NCI-H1048 (cell line): Measurements from ENCODE around the gene APBA2.

Source experiments
- DNase-seq: peaks from one replicate; lab custom pipeline; 2025; lab: John Stamatoyannopoulos, UW

Gene APBA2

DNA sequence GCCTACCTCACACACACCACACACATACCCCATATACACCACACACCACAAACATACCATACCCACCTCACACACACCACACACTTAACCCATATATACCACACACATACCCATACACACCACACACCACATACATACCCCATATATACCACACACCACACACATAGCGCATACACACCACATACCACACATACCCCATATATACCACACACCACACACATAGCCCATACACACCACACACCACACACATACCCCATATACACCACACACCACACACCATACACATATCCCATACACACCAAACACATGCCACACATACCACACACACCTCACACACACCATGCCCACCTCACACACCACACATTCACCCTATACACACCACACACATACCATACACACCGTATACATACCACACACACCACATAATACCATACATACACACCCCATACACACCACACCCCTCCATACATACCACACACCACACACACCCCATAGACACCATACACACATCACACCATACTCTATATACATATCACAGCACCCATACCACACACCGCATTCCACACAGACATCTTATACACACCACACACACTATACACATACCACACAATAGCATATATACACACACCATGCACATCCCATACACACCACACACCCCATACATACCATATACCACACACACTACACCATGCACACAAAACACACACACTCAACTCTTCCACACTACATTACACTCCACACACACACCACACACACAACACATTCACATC lies 29.5 kb downstream of the APBA2 start:
- DNase-seq = no peak

GRCh38 chr15:28915935-28916334 lies 30.2 kb downstream of the APBA2 start:
- DNase-seq = no peak

DNA sequence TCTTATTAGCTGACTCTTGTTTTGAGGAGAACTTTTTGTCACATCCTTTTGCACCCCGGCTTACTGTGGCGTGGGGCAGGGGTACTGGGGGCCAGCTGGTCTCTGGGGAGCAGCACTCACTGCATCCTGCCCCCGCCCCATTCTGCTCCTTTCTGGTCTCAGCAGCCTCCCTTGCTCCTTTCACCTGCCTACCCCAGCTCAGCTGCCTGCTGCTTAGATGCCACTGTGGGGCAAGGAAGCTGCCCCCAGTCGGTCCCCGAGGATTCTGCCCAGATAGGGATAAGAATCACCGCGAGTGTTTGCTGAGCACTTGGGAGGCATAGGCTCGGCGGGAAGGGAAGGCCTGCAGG lies 32.0 kb downstream of the APBA2 start:
- no peak for DNase-seq

- no peak for DNase-seq
These were observed 32.6 kb downstream of the APBA2 start for GRCh38 chr15:28918141-28918983.

- DNase-seq = no peak
These were observed 33.4 kb downstream of the APBA2 start for GRCh38 chr15:28919201-28919635.

GRCh38 chr15:28919679-28920655 lies 34.2 kb downstream of the APBA2 start:
- no peak for DNase-seq

DNA sequence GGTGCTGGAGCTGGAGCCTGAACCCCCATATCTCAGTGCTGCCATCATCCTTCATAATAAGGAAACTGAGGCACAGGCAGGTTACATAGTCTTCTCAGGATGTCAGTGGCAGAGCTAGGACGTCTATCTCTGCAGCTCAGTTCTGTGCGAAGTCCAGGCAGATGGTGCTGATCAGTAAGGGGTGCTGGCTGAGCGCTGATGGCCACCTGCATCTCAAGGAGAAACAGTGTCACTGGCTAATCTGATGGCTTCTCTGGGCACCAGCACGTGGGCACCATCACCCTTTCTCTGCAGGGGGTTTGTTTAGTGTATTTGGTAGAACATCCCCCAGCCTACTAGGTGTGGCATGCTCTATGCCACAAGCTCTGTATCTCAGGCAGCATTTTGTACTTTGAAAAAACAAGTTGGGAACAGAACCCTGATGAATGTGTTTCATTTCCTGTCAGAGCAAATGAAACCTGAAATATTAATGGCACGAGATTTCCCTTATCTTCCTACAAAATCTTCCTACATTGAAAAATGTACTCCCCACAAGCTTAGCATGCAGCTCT lies 35.1 kb downstream of the APBA2 start:
- no peak for DNase-seq

GRCh38 chr15:28921336-28921735 lies 35.6 kb downstream of the APBA2 start:
- no peak for DNase-seq

DNA sequence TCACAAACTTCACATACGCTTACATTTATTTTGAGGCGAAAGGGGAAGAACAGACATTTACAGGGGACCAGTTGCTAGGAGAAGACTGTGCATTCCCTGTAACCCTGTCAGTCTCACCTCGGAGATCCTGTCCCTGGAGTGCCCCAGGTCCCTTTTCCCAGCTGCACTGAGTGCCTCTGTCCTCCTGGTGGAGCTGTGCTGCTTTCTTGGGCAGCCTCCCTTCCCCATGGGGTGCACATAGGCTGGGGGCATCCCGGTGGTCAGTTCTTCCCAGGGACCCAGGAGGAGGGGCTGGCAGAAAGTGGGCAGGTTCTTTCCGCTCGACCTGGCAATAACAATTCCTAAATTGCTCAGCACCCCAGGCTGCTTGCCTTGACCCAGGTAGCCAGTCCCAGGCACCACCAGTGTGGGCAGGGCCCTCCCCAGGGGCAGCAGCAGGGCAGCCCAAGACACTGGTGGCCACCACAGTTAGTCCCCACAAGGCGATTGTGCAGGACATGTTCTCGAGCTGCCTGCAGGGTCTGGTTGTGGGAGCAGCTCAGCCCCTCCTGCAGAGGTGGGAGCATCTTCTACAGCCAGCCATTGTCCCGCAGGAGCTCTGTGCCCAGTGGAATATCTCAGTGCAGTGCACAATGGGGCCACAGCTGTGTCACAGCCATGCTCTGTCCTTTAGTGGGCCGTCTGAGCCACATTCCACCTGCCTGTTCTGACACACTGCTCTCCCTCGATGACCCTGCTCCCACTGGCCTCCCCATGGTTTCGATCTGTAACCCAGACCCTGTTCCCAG lies 36.3 kb downstream of the APBA2 start:
- no peak for DNase-seq

DNA sequence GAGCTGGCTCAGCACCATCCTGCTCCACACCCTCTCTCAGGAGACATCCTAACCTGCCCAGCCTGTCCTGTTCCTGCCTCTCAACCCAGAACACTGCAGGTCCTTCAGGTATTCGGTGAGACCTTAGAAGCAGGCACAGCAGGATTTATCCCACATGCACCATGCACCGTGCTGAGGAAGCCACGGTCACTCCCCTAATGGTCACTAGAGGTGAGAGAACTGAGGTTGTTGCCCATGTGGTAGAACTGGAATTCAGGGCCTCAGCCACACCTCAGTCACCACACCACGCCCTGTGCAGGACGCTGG lies 36.9 kb downstream of the APBA2 start:
- no peak for DNase-seq

GRCh38 chr15:28923726-28924280 lies 38.0 kb downstream of the APBA2 start:
- DNase-seq = no peak

DNA sequence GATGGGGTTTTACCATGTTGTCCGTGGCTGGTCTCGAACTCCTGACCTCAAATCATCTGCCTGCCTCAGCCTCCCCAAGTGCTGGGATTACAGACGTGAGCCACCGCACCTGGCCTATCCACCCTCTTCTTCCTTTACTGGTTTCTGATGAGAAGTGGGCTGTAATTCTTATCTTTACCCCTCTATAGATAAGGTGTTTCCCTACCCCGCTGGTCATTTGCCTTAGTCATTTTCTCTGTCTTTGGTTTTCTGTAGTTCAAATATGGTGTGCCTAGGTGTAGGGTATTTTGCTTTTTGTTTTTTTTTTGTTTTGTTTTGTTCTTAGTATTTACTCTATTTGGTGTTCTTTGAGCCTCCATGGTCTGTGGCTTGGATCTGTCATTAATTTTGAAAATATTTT lies 41.3 kb downstream of the APBA2 start:
- no peak for DNase-seq

DNA sequence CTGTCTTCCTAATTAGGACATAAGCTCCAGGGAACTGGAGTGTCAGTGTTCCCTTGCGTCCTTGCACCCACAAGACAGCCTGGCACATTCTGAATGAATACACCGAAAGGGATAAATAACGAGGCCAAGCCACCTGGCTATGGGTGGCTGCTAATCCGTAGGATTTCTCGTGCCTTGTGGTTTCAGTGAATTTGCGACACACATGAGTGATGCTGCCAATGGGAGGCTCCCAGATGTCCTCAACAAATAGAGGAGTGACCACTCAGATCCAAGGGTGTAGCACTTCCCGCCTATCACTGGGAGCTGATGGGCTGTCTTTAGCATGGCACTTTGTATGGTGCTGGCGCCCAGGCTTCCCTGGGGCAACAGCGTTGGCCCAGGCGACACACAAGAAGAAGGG lies 43.4 kb downstream of the APBA2 start:
- no peak for DNase-seq

DNA sequence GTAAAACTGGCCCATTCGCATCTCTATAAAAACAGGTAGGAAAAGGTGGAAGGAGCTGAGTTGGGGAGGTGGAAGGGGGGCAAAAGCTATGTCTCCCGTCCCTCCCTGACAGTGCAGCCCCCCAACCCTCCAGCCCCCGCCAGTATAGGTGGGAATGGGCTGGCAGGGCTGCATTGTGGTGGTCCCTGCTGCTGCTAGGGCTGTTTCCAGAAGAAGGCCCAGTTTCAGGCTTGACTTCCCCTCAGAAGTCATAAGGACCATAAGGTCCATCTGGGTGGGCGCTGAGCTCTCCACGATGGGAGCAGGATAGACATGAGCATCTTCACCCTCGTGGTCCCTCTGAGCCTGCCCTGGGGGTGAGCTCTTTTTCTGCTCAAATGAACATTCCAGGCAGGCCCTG lies 44.2 kb downstream of the APBA2 start:
- DNase-seq = no peak

GRCh38 chr15:28930476-28931291 lies 44.9 kb downstream of the APBA2 start:
- no peak for DNase-seq

DNA sequence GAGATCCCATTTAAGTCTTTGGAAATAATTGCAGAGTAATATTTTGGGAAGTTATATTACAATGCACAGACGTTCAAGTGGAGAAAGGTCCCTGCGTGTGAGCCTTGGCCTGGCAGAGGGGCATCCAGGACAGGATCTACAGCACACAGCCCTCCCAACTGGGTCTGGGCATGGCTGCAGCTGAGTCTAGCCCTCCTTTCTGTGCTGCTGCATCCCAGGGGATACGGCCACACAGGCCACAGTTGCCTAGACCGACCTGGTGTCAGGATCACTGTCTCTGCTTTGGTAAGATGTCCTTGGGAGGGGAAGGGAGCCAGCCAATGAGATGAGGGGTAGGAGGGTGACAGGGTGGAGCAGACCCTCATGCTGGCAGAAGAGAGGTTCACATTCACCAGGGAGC lies 46.1 kb downstream of the APBA2 start:
- DNase-seq = no peak

- no peak for DNase-seq
These were observed 46.6 kb downstream of the APBA2 start for GRCh38 chr15:28932361-28932760.

- no peak for DNase-seq
These were observed 48.1 kb downstream of the APBA2 start for GRCh38 chr15:28933710-28934445.

GRCh38 chr15:28934645-28935044 lies 48.9 kb downstream of the APBA2 start:
- no peak for DNase-seq
